ENCODE results near the gene ZBTB7A.

DNA sequence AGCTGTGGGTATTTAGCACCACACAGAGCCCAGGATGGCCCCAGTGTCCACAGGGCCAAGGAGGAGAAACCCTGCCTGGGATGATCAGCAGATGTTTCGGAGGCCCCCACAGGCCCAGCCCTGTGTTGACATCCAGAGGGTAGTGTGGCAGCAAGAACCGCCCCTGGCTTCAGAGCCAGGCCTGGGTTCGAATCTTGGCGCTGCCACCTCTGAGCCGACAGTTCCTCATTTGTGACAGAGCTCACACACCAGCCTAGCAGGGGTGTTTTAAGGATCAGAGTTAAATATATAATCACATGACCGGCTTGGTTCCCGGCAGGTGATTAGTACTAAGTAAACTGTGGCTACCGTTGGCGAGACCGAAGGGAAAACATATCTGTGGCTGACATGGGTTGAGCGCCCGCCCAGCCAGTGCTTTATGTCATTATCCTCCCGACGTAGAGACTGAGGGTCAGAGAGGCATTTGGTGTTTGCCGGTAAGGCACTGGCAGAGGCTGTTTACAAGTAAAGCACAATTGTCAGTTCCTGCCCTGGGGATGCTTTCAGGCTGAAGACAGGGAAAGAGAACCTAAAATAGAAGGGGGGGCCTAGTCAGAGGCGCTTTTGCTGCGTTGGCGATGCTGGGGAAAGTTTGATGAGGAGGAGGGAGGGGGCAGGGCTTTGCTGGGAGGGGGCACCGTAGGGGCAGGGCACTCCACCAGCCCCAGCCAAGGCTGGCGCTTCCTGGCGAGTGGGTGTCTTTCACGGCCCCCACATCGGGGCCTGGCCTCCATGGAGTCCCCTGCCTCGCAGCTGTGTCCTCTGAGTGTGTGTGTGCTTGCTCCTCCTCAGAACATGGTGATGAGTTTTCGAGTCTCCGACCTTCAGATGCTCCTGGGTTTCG is 54.4 kb downstream of the ZBTB7A start:
- TF ChIP-seq, protein P1, sequence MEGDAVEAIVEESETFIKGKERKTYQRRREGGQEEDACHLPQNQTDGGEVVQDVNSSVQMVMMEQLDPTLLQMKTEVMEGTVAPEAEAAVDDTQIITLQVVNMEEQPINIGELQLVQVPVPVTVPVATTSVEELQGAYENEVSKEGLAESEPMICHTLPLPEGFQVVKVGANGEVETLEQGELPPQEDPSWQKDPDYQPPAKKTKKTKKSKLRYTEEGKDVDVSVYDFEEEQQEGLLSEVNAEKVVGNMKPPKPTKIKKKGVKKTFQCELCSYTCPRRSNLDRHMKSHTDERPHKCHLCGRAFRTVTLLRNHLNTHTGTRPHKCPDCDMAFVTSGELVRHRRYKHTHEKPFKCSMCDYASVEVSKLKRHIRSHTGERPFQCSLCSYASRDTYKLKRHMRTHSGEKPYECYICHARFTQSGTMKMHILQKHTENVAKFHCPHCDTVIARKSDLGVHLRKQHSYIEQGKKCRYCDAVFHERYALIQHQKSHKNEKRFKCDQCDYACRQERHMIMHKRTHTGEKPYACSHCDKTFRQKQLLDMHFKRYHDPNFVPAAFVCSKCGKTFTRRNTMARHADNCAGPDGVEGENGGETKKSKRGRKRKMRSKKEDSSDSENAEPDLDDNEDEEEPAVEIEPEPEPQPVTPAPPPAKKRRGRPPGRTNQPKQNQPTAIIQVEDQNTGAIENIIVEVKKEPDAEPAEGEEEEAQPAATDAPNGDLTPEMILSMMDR (conservative IDR thresholded peaks at IDR 0.05; ENCODE audit: low read depth, low read length): no peak
- TF ChIP-seq EZH2 (IDR thresholded peaks at IDR 0.05; ENCODE audit: borderline replicate concordance, low read depth, low read length, poor library complexity, severe bottlenecking): no peak

Data from A673 (cell line).